Upper lobe of left lung (tissue), 6 donors: Measurements from ENCODE around the gene FGGY. TPM values are rescaled to one million over a fixed set of nuclear protein-coding genes. Genes with fewer than 3 reads are reported as not detected.

ENCODE experiments used
- ATAC-seq, 2 donors: fragments of 200-7000 bp; cut with Tn5 transposase; one replicate each; pipeline ENCODE4 v1.9.1; 2022; ENCODE audit warnings: mild to moderate bottlenecking in 2 of 2, moderate library complexity in 2 of 2; ENCODE audit not compliant: low FRiP score in 2 of 2
- DNase-seq, 2 donors: peaks; one replicate each; pipeline ENCODE4 v3.0.0-alpha.2; 2019 to 2020
- H3K27ac ChIP-seq, 4 donors: fragments of 200-600 bp; sonication (generic); one replicate each; pipeline ENCODE4 v1.5.1; 2016 to 2019
- H3K27me3 ChIP-seq, 4 donors: fragments of 200-600 bp; sonication (generic); one replicate each; pipeline ENCODE4 v1.5.1; 2017 to 2019
- H3K36me3 ChIP-seq, 4 donors: fragments of 200-600 bp; sonication (generic); one replicate each; pipeline ENCODE4 v1.5.1; 2016 to 2019
- H3K4me1 ChIP-seq, 4 donors: fragments of 200-600 bp; sonication (generic); one replicate each; pipeline ENCODE4 v1.5.1; 2018 to 2019
- H3K4me3 ChIP-seq, 4 donors: fragments of 200-600 bp; sonication (generic); one replicate each; pipeline ENCODE4 v1.5.1; 2017 to 2019; ENCODE audit warnings: mild to moderate bottlenecking in 2 of 4, moderate library complexity in 1 of 4
- H3K9me3 ChIP-seq, 4 donors: fragments of 200-600 bp; sonication (generic); one replicate each; pipeline ENCODE4 v1.5.1; 2018 to 2019
- CTCF ChIP-seq, 6 experiments: fragments of 450-650 bp in 4 of 6; fragments of 200-600 bp in 2 of 6; sonication (generic) in 2 of 6; IDR thresholded peaks; one replicate each; pipeline ENCODE4 v1.5.1; 2016 to 2019; ENCODE audit warnings: antibody characterized with exemption in 6 of 6
- EP300 ChIP-seq, 4 donors: sonication (generic); formaldehyde crosslinking; IDR thresholded peaks; one replicate each; pipeline ENCODE4 v1.5.1; 2017; ENCODE audit warnings: antibody characterized with exemption in 4 of 4, control low read depth in 2 of 4
- POLR2A ChIP-seq, 4 donors: fragments of 450-650 bp; IDR thresholded peaks; one replicate each; pipeline ENCODE4 v1.5.1; 2016 to 2017; ENCODE audit warnings: antibody characterized with exemption in 4 of 4, mild to moderate bottlenecking in 2 of 4
- POLR2AphosphoS5 ChIP-seq, 2 donors: sonication (generic); formaldehyde crosslinking; IDR thresholded peaks; one replicate each; pipeline ENCODE4 v1.5.1; 2017; ENCODE audit warnings: antibody characterized with exemption in 2 of 2
- WGBS, 2 donors: methylation state at CpG; one replicate each; pipeline ENCODE4 v1.1.5; 2017 to 2018; 5-methylcytosine and 5-hydroxymethylcytosine counted together
- total RNA-seq, 6 donors: library from RNA; depleted of rRNA in 4 of 6; stranded (reverse); fragments of >200 nt in 4 of 6; gene quantifications; one replicate each; pipeline versions ENCODE4 v1.1.0 to v1.2.1, GENCODE V29; 2016 to 2021
- donor health status: DM: no; HTN: no; CAD: no; lungs with moderate emphysema.
- donor health status: DM: no; HTN: yes; CAD: no; lungs with severe emphysema.

Gene FGGY
- total RNA-seq, 6 donors from 2014 or later = 11.8 to 51.3 (median 22.6) TPM

GRCh38 chr1:59433440-59433813 lies 136.5 kb downstream of the FGGY start:
- Histone ChIP-seq H3K9me3 (no peaks in the 10 kb centered on the region), H3K27ac (no peak overlapping the region), H3K4me1 (peaks cover 28 to 49% (median 41%) of the 10 kb centered on the region in 4 donors), H3K27me3 (no peaks in the 10 kb centered on the region), H3K36me3 (no peaks in the 10 kb centered on the region), H3K4me3 (no peak overlapping the region)
- TF ChIP-seq POLR2AphosphoS5 (IDR thresholded peaks at IDR 0.05) = no peak
- WGBS, 2 donors = 83 to 92% methylated on average over 6 of the region's 6 CpGs
- DNase-seq (no peak), ATAC-seq (peak in 1 of 2 donors; percentile 61)

GRCh38 chr1:59434336-59434735 lies 137.4 kb downstream of the FGGY start:
- Histone ChIP-seq H3K9me3 (no peaks in the 10 kb centered on the region), H3K4me3 (no peak overlapping the region), H3K36me3 (no peaks in the 10 kb centered on the region), H3K4me1 (peaks cover 28 to 51% (median 41%) of the 10 kb centered on the region in 4 donors), H3K27ac (peak overlapping the region in 3 of 4 donors; percentile 8 to 37 (median 8)), H3K27me3 (no peaks in the 10 kb centered on the region)
- DNase-seq (peak in 1 of 2 donors; percentile 31), ATAC-seq (peak; percentile 23 to 69)
- 35 to 57% methylated on average over 3 of the region's 3 CpGs for WGBS, 2 donors
- TF ChIP-seq POLR2AphosphoS5 (IDR thresholded peaks at IDR 0.05) (peak in 1 of 2 donors; percentile 22), POLR2A (IDR thresholded peaks at IDR 0.05) (no peak), EP300 (IDR thresholded peaks at IDR 0.05) (peak in 2 of 4 donors; percentile 7 to 11)

- no peak for ATAC-seq
- Histone ChIP-seq H3K27ac (peak overlapping the region in 2 of 4 donors; percentile 6 to 68), H3K4me1 (peaks cover 28 to 51% (median 41%) of the 10 kb centered on the region in 4 donors), H3K27me3 (no peaks in the 10 kb centered on the region), H3K9me3 (no peaks in the 10 kb centered on the region), H3K4me3 (no peak overlapping the region), H3K36me3 (no peaks in the 10 kb centered on the region)
- TF ChIP-seq CTCF (IDR thresholded peaks at IDR 0.05) = no peak
- peak in 1 of 2 donors; percentile 74 for TF ChIP-seq POLR2AphosphoS5 (IDR thresholded peaks at IDR 0.05)
- TF ChIP-seq POLR2A (IDR thresholded peaks at IDR 0.05) = no peak
- TF ChIP-seq EP300 (IDR thresholded peaks at IDR 0.05) = peak in 2 of 4 donors; percentile 43 to 65
- WGBS, 2 donors = 51 to 60% methylated on average over 2 of the region's 2 CpGs
- DNase-seq = no peak
These were observed 139.7 kb downstream of the FGGY start for GRCh38 chr1:59436637-59437036.

- H3K4me1 ChIP-seq = peaks cover 22 to 47% (median 35%) of the 10 kb centered on the region in 4 donors
- no peaks in the 10 kb centered on the region for H3K27me3 ChIP-seq
- no peak for ATAC-seq
- no peak for DNase-seq
- no peak for TF ChIP-seq CTCF (IDR thresholded peaks at IDR 0.05)
- TF ChIP-seq POLR2A (IDR thresholded peaks at IDR 0.05) = no peak
- 69 to 83% methylated on average over 1 of the region's 1 CpG for WGBS, 2 donors
- no peaks in the 10 kb centered on the region for H3K9me3 ChIP-seq
- H3K36me3 ChIP-seq = no peaks in the 10 kb centered on the region
- no peak overlapping the region for H3K4me3 ChIP-seq
- H3K27ac ChIP-seq = peak overlapping the region in 3 of 4 donors; percentile 3 to 68 (median 4)
These were observed 141.2 kb downstream of the FGGY start for GRCh38 chr1:59438058-59438560.

GRCh38 chr1:59442492-59442891 lies 145.6 kb downstream of the FGGY start:
- no peaks in the 10 kb centered on the region for H3K9me3 ChIP-seq
- no peak overlapping the region for H3K4me3 ChIP-seq
- no peak for DNase-seq
- H3K27ac ChIP-seq = no peak overlapping the region
- 86 to 87% methylated on average over 4 of the region's 4 CpGs for WGBS, 2 donors
- TF ChIP-seq EP300 (IDR thresholded peaks at IDR 0.05) (no peak), POLR2A (IDR thresholded peaks at IDR 0.05) (no peak), POLR2AphosphoS5 (IDR thresholded peaks at IDR 0.05) (no peak), CTCF (IDR thresholded peaks at IDR 0.05) (no peak)
- no peaks in the 10 kb centered on the region for H3K27me3 ChIP-seq
- H3K4me1 ChIP-seq = peaks cover 8 to 18% (median 13%) of the 10 kb centered on the region in 4 donors
- no peak for ATAC-seq
- H3K36me3 ChIP-seq = no peaks in the 10 kb centered on the region

GRCh38 chr1:59443310-59443709 lies 146.4 kb downstream of the FGGY start:
- TF ChIP-seq POLR2AphosphoS5 (IDR thresholded peaks at IDR 0.05) (no peak), EP300 (IDR thresholded peaks at IDR 0.05) (no peak), CTCF (IDR thresholded peaks at IDR 0.05) (no peak), POLR2A (IDR thresholded peaks at IDR 0.05) (no peak)

More at GRCh38 chr1:59443310-59443709, 146.4 kb downstream of the FGGY start:
- 38 to 63% methylated on average over 1 of the region's 1 CpG for WGBS, 2 donors
- DNase-seq (no peak), ATAC-seq (no peak)
- Histone ChIP-seq H3K9me3 (no peaks in the 10 kb centered on the region), H3K27ac (no peak overlapping the region), H3K27me3 (no peaks in the 10 kb centered on the region), H3K4me1 (peaks cover 7 to 10% (median 8%) of the 10 kb centered on the region in 4 donors), H3K36me3 (no peaks in the 10 kb centered on the region), H3K4me3 (no peak overlapping the region)
